LHCN-M2 (cell line): ENCODE data around the gene MESD. TPM values are rescaled to one million over a fixed set of nuclear protein-coding genes. Genes with fewer than 3 reads are reported as not detected.
"Not testable (repeated sequence)": the region's sequence is repeated elsewhere in the genome, so short reads cannot be mapped to it uniquely, and the experiment has no call there.

Source experiments
- DNase-seq: peaks from one replicate; pipeline ENCODE4 v3.0.0-alpha.2; 2012; ENCODE audit warnings: low read depth
- total RNA-seq: library from RNA; depleted of rRNA; stranded (reverse); fragments of >200 nt; gene quantifications from 2 replicates; pipeline ENCODE4 v1.2.3, GENCODE V29; 2014

The MESD gene
- total RNA-seq, 1 experiment from 2014 or later, result 19.4 TPM

DNA sequence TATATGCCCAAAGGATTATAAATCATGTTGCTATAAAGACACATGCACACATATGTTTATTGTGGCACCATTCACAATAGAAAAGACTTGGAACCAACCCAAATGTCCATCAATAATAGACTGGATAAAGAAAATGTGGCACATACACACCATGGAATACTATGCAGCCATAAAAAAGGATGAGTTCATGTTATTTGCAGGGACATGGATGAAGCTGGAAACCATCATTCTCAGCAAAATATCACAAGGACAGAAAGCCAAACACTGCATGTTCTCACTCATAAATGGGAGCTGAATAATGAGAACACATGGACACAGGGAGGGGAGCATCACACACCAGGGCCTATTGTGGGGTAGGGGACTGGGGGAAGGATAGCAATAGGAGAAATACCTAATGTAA, 24.2 kb downstream of the MESD start:
- DNase-seq, result not testable (repeated sequence)

DNA sequence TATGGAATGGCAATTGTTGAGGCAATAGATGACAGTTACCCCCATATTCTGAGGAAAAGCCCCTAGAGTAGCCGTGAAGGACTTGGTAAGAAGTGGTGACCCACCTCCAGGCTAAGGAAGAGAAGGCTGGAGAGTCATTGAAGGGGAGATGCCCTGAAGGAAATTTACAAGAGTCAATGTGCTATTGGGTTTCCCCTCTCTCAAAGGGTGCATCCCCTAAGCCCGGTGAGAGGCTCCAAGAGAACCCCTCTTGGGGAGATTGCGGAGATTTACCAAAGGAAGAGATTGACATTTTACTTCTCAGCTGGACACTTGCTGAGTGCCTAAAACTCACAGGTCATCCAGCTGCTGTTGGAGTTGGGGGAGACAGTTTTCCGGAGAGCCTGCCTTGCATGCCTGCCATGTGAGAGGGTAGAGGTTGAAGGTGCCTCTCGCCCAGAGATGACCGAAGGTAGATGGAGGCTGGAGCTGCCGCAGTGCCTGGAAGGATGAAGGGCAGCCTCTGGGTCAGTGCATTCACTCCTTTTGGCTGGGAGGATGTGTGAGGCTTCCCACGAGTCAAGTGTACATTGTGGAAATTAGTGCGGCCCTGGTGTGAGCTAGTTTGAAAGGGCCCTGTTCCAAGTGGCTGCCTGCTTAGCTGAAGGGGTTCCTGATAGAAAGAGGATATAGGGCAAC, 30.7 kb downstream of the MESD start:
- DNase-seq, result no peak

DNA sequence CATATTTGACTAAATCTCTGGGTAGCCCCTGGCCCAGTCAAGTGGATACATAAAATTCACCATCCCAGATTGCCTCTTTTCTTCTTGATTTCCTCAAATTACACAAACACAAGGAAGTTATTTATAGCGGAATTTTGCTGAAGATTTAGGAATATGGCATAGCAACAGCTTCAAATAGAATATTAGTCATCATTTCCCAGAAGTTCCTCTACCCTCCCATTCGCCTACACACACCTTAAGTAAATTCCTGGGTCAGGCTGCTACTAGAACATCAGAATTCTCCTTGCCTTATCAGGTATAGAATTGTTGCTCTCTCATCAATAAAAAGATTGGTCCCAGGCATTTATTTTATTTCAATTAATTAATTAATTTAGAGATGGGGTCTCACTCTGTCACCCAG, 31.6 kb downstream of the MESD start:
- peak; percentile 17 for DNase-seq

DNA sequence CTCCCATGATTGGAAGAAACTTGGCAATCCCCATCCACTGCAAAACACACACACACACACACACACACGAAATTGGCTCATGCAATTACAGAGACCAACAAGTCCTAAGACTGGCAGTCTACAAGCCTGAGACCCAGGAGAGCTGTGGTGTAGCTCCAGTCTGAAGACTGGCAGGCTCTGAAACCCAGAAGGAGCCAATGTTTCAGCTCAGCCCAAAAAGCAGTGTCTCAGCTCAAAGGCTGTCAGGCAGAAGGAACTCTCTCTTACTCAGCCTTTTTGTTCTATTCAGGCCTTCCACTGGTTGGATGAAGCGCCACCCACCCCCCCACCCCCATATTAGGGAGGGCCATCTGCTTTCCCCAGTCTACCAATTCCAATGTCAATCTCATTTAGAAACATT, 32.1 kb downstream of the MESD start:
- DNase-seq, result peak; percentile 17

DNA sequence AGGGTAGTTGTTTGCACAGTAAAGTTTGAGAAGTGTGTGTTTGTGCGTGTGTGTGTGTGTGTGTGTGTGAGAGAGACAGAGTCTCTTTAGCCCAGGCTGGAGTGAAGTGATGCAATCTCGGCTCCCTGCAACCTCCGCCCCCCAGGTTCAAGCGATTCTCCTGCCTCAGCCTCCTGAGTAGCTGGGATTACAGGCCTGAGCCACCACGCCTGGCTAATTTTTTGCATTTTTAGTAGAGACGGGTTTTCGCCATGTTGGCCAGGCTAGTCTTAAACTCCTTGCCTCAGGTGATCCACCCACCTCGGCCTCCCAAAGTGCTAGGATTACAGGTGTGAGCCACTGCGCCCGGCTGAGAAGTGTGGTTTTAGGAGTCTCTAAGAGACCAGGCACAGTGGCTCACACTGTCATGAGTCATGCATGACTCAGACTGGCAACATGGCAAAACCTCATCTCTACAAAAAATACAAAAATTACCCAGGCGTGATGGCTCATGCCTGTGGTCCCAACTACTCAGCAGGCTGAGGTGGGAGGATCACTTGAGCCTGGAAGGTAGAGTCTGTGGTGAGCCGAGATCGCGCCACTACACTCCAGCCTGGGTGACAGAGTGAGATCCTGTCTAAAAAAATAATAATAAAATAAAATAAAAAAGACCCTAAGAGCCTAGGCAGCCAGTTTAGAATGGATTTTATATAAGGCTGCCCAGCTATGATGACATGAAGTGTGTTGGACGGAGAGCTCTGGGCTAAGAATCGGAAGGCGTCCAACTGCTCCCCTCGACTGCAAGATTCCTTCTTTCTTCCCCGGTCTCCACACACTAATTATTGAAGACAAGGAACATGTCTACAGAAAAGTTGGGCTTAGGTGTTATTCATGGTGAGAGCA, 33.8 kb downstream of the MESD start:
- peak; percentile 96 for DNase-seq

DNA sequence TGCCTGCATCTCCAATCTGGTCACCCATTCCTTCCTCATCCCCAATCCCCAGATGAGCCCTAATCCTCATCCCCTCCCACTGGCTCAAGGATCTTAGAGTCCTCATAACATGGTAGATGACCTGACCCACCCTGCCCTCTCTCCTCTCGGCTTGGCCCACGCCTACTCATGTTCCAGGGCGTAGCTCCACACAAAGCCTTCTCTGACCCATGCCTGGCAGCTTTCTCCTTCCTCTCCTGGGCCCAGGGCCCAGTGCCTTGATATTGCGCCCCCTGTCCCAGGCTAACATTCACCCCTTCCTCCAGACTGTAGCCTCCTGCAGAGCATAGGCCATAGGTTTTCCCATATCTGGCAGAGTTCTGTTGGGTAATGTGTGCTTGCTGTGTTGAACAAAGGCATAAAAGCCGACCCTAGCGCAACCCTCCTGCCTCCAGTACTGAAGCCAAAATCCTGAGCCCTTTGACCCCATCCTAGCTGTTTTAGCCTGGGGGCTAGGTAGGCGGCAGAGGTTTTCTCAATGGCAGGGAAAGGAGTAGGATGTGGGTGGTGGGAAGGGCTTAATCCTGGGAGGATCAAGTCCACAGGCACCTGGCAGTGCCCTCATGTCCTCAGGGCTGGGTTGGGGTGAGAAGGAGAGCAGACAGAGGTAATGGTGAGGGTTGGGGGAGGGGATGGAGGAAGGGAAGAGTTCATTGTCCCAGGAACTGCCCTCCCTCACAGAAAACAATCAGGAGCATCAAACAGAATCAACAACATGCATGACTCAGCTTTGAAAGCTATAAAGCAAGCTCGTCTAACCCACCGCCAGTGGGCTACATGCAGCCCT, 35.5 kb downstream of the MESD start:
- DNase-seq, result no peak

DNA sequence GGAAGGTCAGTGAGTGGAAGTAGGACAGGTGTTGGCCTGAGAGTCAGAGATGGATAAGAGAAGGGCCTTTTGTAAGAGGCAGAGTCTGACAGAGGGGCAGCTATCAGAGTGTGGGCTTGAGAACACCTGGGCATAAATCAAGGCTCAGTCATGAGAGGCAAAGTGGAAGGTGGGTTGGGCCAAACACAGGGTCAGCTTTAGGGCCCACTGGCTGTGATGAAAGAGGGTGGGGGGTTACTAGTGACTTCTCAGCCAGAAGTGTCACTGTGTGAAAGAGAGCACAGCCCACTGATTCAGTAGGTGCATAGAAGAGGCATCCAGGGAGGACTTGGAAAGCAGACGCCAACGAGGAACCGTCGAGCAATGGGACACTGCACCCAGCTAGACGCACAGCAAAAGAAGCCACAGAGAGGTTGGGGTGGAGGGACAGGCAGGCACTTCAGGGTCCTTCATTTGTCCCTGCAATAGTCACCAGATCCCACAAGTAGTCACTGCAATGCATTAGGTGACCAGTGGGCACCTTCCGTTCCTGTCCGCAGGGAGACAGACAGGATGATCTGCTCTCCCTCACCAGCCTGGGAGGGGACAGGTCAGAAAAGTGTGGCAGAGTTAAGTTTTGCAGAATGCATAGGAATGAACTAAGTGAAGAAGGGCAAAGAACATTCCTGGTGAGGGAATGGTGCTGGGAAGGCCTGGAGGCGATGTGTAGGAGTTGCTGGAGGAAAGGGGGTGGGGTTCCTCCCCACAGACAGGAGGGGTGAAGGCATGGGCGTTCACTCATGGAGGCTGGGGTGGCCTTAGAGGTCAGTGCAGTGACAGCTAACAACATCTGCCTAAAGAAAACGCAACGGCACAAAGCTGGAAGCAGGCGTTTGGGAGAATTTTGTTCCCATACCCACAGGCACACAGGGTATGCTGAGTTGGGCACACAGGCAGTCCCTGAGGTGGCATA, 36.3 kb downstream of the MESD start:
- no peak for DNase-seq

DNA sequence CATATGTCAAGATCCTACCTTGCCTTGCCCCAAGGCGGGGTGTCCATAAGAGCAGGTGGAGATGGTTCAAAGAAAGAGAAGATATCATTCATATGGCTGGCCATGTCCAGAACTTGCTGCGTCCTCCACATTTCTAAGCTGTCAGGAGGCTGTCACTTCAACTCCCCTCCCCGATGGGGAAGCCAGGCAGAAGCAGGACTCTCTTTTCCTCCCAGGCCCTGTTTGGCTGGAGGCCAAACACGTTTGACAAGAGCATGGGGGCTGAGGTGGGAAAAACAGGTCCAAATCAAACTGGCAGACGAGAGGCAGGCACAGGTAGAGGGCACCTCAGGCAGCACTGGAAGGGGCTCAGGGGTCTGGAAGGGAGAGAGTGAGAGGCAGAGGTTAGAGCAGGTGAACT, 37.7 kb downstream of the MESD start:
- no peak for DNase-seq

DNA sequence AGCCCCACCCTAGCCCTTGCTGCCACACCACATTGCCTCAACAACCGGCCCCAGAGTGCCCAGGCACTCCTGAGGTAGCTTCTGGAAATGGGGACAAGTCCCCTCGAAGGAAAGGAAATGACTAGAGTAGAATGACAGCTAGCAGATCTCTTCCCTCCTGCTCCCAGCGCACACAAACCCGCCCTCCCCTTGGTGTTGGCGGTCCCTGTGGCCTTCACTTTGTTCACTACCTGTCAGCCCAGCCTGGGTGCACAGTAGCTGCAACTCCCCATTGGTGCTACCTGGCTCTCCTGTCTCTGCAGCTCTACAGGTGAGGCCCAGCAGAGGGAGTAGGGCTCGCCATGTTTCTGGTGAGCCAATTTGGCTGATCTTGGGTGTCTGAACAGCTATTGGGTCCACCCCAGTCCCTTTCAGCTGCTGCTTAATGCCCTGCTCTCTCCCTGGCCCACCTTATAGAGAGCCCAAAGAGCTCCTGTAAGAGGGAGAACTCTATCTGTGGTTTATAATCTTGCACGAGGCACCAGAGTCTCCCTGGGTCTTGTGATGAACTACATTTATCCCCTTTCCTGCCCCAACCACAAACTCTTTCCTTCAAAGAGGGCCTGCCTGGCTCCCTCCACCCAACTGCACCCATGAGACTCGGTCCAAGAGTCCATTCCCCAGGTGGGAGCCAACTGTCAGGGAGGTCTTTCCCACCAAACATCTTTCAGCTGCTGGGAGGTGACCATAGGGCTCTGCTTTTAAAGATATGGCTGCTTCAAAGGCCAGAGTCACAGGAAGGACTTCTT, 39.1 kb downstream of the MESD start:
- DNase-seq, result no peak

DNA sequence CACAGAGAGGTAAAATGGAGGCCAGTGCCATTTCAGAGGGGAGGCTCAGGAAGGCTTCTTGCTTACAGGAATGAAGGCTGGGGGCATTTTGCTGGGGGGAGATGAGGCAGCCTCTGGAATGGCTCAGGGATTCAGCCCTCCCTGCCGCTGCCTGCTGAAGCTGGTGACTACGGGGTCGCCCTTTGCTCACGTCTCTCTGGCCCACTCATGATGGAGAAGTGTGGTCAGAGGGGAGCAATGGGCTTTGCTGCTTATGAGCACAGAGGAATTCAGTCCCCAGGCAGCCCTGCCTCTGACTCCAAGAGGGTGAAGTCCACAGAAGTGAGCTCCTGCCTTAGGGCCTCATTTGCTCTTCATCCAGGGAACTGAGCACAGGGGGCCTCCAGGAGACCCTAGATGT, 39.9 kb downstream of the MESD start:
- no peak for DNase-seq

DNA sequence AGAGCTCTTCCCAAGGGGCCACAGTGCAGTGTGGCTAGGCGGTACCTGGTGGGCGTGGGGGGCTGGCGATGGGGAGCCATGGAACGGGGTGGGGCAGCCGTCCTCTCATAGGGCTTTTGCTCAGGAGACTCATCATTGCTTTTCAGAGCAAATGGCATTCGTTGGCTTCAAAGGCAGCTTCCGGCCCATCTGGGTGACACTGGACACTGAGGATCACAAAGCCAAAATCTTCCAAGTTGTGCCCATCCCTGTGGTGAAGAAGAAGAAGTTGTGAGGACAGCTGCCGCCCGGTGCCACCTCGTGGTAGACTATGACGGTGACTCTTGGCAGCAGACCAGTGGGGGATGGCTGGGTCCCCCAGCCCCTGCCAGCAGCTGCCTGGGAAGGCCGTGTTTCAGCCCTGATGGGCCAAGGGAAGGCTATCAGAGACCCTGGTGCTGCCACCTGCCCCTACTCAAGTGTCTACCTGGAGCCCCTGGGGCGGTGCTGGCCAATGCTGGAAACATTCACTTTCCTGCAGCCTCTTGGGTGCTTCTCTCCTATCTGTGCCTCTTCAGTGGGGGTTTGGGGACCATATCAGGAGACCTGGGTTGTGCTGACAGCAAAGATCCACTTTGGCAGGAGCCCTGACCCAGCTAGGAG, 40.8 kb downstream of the MESD start:
- no peak for DNase-seq

DNA sequence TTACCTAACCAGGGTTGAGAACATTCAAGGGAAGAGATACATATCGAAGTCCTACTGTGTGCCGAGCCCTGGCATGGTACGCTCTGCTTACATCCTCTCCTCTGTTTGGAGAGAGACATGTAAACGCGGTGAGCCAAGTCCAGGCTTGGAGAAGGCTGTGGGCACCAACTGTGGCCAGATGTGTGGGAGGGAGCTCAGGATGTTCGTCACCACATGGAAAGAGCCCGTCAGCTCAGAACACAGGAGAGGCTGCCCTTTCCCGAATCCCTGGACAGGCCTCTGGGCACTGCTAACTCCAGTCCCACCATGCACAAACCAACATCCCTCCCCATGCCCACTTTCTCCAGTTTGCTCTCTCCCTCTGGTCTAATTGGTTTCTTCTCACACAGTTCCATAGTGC, 43.0 kb downstream of the MESD start:
- DNase-seq, result no peak

DNA sequence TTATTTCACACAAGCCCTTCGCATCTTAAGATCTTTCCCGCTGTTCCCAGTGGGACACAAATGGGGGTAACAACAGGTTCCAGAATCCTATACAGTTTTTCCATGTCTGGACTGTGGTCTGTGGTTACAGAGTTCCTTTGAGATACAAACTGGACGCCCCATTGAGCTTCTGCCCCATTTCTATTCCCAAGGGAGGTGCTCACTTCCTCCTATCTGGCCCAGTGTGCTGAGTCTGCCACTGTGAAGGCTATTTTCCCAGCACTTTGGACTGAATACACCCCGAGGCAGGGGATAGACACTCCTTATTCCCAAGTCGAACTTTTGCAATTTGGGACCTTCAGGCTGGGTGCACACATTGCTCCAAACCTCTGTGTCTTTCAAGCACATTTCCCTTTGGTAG, 44.0 kb downstream of the MESD start:
- no peak for DNase-seq

DNA sequence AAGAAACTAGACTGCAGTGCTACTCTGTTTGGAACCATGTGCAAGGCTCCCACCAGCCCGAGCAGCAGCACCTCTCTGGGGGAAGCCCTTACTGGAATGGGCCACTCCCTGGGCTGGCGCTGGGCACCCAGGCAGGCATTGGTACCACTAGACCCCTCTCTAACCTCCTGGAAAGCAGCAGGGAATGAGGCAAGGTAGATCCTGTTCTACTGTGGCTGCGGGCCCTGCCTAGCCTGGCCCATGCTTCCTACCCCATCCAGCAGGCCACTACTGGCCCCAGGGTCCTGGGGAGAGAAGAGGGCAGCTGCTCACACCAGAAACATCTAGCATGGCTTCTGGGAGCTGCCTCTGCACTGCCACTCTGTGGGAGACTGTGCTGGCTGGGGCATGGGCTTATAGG, 44.8 kb downstream of the MESD start:
- no peak for DNase-seq

DNA sequence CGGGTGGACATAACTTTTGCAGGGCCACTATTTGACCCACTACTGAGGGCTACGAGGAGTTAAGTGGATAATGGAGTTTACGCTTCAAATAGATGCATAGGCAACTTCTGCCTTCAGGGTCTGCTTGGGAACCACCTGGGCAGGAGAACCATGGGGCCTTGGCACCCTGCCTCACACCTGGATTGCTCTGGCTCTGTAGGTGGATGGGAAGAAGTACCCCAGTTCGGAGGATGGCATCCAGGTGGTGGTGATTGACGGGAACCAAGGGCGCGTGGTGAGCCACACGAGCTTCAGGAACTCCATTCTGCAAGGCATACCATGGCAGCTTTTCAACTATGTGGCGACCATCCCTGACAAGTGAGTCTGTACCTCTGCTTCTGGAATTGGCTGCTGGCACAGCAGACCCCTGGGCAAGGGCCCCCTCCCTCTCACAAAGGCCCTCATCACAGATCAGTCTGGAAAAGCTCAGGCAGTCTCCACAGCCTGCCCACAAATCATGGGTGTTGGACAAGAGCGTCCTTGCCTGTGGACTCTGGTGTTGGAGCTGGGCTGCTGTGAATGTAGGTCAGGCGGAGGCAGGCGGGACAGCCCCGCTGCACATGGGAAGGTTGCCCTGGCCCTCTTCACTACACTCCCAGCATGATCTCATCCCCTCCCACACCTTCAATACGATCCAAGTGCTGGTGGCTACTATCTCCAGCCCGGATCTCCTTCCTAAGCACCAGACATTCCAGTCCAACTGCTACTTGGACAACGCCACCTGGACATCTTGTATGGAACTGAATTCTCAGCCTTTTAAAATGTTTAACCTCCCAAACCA, 46.7 kb downstream of the MESD start:
- DNase-seq, result no peak

DNA sequence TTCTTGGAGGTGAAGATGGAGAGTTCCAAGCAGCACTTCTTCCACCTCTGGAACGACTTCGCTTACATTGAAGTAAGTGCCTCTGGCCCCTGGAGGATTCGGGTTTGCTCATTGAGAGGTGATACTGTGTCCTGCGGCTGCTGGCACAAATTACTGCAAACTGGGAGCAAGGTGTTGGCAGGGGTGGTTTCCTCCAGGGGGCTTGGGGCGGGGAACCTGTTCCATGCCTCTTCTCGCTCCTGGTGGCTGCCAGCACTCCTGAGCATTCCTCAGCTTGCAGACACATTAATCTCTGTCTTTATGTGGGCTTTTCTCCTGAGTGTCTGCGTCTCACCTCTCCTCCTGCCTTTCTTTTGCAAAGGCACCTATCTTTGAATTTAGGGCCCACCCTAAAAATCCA, 47.4 kb downstream of the MESD start:
- no peak for DNase-seq

DNA sequence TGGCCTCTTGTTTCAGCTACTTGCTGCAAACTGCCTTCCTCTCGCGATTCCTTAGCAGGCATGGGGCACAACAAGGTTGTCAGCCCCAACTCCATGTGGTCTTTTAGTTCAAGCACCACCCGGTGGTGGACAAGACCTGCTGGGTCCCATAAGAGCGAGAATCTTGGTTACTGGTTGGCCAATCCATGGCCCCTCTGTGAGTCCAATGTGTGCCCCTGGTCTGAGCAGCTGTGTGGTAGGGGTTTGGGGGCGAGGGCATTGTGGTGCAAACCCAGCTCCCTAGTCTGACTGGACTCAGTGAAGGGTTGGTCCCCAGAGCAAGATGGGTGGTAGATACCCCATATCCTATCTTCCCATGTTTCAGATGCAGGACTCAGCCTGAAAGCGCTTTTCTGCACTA, 48.8 kb downstream of the MESD start:
- no peak for DNase-seq

DNA sequence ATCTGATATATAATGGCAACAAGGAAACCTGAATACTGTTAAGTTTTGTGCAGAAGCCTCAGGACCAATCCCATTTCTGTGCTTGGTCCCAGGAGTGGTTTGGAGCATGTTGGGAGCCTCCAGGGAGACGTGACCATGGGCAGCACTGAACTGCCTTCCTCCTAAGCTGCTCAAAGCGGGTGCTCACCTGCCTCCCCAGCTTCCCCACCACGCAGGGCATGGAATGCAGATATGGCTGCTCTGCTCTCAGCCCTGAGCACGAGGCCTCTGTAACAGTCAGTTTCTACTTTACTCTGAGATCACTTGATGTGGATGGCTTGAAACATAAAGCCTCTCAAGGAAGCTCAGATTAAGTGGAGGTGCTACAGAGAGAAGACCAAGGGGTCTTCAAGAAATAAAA, 49.3 kb downstream of the MESD start:
- no peak for DNase-seq

DNA sequence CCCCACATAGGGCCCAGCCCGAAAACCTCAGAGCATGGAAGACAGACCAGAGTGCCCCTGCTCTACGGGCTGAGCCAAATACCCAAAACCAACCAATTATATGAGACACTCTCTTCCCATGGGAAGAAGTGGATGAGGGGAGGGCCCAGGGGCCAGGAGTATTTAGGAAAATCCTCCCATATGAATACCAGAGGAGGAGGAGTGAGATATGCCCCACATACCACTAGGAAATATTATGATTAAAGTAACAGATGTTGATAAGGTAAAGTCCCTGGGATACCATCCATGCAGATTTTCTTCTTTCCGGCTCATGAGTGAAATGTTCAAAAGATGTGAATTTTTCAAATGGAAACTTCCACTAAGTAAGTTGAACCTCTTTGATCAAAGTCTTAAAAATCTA, 50.4 kb downstream of the MESD start:
- DNase-seq, result no peak
